HG02885 (cell line): ENCODE data around the gene GABRR1.

ENCODE experiments used
- ATAC-seq: cut with Tn5 transposase; IDR thresholded peaks from one replicate; pipeline ENCODE4 v1.9.1; 2021; ENCODE audit warnings: mild to moderate bottlenecking; ENCODE audit not compliant: unreplicated experiment, poor library complexity

The GABRR1 gene

DNA sequence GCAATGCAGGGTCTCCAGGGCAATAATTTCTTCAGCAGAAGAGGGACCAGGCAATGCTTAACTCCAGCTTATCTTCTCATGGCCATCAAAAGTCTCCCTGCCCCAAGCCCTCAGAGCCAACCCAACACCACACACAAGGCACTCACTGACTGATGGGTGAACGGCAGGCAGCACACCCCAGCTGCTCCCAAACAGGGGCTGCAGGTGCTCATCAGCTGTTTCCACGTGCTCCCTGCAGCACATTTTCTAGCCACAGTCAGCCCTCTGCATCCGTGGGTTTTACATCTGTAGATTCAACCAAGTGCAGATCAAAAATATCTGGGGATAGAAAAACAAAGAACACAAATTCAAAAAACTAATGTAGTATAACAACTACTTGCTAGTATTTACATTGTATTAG is 4.0 kb upstream of the GABRR1 start:
- ATAC-seq, result no peak

DNA sequence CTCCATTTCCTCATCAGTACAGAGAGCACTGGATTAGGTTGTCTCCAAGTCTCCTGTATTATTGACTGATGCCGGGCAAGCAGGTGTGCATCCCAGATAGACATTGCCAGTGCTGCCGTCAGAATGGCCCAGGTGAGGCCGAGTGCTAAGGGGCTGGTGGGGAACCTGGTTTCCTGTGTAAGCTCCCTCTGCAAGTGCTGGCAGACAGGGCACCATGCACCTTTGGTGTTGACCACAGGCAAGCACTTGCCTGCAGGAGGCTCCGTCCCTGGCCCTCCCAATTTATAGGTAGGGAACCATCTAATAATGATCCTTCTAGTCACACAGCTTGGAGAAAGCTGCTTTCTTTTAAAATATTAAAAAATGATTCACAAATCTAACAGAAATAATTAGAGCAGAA is 747 bp downstream of the GABRR1 start:
- ATAC-seq, result no peak

DNA sequence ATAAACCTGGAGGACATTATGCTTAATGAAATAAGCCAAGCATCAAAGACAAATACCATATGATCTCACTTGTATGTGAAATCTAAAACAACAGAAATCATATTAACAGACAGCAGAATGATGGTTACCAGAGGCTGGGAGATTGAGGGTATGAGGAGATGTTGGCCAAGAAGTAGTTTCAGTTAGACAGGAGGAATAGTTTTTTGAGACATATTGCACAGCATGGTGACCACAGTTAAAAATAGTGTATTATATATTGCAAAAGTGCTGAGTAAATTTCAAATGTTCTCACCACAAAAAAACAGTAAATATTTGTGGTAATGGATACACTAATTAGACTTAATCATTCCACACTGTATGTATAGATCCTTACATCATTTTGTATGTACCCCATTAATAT is 1.8 kb downstream of the GABRR1 start:
- no peak for ATAC-seq

DNA sequence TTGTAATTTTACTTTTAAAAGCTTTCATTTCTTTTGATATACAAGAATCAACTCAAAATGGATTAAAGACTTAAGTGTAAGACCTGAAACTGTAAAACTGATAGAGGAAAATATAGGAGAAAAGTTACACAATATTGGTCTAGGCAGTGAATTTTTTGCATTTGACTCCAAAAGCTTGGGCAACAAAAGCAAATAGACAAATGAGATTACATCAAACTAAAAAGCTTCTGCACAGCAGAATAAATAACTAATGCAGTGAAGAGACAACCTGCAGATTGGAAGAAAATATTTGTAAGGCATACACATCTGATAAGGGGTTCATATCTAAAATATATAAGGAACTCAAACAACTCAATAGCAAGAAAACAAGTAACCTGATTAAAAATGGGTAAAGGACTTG is 3.0 kb downstream of the GABRR1 start:
- ATAC-seq, result no peak

DNA sequence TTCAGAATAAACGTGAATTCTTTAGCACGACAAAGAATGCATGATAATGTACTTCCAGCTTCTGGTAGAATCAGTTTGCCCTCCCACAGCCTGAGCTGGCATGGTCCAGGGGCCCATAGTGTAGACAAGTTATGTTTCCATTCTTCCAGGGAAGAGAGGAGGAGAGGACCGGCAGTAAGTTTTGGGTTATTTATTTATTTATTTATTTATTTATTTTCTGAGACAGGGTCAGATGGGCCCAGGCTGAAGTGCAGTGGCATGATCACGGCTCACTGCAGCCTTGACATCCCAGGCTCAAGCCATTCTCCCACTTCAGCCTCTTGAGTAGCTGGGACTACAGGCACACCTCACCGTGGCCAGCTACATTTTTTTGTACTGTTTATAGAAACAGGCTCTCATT is 4.7 kb downstream of the GABRR1 start:
- ATAC-seq, result no peak

DNA sequence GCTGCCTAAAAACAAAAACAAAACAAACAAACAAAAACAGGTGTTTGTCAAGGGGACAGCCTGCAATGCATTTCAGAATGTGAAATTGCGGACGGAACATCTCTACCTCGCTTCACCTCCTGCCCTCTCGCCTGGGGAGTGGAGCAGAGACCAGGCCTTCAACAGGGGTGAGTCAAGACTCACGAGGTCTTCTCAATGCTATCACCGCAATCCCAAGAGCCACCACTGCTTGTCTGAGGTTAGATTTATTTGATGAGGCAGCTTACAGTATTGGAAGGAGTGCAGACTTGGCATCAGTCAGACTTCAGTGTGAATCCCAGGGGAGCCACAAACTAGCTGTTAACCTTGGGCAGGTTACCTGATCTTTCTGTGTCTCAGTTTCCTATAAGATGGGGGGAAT is 7.7 kb downstream of the GABRR1 start:
- ATAC-seq, result no peak

DNA sequence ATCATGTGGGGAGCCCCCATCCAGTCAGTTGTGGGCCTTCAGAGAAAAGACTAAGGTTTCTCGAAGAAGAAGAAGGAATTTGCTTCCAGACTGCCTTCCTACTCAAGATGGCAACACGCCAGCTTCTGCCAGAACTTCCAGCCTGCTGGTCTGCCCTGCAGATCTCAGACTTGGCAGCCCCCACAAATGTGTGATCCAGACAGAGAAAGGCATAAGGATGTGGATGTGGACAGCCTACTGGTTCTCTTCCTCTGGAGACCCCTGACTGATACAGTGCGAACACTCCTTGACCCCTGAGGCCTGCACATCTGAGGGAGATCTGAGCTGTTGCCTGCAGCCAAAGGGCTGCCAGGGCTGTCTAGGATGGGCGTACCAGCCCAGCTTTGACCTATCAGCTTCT is 8.6 kb downstream of the GABRR1 start:
- no peak for ATAC-seq

DNA sequence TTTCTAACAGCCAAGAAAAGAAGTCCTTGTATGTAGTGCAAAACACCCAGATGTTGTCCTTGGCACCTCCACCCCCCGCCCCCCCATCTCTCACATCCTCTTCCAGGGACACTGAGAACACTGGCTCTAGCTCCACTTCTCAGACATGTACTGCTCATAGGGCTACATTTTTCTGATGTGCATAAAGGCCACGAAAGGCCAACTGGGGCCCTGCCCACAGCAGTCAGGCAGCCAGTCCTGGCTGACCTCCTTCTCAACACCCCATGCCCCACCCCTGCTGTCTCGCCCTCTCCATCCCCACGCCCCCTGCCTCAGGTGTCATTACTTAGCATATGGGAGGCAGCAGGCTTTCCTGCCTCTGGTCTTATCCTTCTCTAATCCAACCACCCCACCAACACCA is 11.3 kb downstream of the GABRR1 start:
- no peak for ATAC-seq

DNA sequence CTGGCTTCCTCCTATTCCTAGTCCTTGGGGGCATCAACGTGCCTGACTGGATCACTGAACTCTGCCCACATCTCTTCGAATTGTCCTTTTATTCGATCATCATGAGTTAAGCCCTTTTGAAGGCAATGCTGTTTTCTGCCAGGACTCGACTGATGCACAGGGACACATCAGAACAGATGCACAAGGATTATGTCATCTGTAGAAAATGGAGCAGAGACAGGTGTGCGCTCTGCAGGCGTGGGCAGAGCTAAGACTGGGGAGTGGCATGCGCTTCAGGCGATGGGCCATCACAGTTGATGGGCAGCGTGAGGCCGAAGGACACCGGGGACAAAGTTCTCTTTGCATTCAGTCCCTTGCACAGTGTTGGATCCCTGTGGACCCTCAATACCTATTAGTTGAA is 13.1 kb downstream of the GABRR1 start:
- no peak for ATAC-seq

DNA sequence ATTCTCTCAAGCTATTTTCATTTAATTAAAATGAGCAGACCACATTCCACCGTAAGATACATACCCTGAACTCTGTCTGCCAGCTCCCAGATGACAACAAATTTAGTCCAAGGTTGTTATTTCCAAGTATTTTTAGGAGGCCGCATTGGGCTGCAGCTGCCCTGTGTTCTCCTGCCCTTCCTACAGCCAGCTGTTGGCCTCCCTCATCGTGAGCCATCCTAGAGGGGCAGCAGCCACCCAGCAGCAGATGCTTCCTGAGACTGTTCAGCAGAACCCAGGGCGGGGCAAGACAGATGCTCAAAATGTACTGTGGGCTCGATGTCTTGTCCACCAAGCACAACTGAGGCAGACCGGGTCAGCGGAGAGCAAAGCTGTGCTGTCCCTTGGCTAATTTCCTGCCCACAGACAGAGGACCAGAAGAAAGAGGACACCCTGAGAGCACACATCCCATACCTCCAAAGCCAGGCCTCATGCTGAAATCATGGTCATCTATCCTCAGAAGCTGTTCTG is 16.4 kb downstream of the GABRR1 start:
- no peak for ATAC-seq

DNA sequence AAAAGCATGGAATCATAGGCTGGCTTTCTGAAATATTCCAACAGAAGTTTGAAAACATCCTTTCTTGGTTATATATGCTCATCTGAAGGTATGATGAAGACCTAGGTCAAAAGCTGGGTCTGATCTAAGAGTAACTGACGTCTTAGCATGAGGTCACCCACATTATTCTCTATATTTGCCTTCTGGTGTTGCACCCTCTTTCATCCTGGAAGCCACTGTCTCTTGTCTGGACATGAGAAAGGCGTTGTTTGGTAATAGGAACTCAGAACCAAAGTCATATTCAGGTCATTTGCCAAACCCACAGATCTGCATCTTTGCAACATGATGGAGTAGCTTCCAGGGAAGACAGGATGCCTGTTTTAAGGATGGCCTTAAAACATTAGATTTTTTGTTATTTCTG is 17.6 kb downstream of the GABRR1 start:
- no peak for ATAC-seq

DNA sequence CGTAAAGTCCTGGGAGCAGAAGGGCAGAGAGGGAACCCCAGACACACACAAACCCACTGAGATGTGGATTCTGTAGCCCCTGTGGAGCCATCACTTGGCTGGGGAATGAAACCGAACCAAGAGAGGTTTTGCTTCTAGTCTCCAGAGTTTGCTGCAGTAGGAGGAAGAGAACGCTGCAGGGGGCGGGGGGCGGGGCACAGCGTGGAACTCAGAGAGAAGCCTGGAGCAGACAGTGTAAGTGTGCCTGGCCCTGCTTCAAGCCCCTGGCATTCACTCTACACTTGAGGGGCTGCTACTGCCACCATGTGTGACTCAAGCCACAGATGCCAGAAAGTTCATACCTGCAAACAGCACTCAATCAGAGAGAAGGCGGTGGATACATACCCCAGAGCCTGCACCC is 18.9 kb downstream of the GABRR1 start:
- ATAC-seq, result no peak

DNA sequence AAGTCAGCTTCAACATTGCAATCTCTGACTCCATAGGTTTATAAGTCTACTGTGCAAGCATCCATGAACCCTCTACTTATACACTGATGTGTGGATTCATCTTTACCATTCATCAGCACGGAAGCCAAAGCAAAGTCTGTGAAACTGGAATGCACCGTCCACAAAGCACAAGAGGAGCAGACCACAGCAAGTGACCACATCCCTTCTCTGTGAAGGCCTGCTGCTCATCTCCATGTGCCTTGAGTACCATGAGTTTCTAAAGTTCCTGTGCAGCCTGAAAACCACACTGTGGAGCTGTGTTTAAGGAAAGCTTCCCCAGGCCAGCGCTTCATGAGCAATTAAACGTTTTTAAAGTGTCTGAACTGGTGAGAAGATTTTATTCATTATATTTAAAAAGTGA is 20.0 kb downstream of the GABRR1 start:
- ATAC-seq, result no peak

DNA sequence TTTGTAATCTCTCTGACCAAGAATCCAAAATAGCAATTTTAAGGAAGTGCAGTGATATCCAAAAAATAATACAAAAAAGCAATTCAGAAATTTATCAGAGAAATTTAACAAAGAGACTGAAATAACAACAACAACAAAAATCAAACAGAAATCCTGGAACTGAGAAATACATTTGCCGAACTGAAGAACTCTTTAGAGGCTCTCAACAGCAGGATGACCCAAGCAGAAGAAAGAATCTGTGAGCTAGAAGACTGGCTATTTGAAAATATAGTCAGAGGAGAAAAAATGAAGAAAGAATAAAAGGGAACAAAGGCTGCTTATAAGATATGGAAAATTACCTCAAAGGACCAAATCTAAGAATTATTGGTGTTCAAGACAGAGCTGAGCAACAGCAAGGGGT is 22.6 kb downstream of the GABRR1 start:
- ATAC-seq, result no peak

DNA sequence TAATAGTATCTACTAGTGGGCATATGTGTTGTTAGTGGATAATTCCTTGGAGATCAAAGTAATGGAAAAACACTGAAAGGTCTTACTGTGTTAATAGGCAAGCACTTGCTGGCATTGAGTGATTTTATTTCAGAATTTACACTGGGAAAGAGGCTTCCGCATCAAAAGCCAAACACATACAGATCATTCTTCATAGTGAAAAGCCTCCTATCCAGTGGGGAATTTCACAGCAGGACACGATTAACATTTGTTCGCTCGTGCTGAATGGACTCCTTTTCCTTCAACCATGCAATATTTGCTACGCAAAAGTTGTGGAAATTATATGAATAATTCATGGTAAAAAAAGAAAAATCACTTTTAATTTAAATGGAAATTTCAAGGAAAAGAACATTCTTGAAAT is 26.4 kb downstream of the GABRR1 start:
- no peak for ATAC-seq

DNA sequence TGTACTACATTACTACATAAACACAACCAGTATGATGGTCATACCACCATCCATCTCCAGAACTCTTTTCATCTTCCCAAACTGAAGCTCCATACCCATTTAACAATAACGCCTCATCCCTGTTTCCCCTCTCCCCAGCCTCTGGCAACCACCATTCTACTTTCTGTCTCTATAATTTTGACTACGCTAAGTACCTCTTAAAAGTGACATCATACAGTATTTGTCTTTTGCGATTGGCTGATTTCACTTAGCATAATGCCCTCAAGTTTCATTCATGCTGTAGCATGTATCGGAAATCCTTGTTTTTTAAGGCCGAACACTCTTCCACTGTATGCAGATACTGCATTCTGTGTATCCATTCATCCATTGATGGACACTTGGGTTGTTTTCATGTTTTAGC is 29.7 kb downstream of the GABRR1 start:
- no peak for ATAC-seq

DNA sequence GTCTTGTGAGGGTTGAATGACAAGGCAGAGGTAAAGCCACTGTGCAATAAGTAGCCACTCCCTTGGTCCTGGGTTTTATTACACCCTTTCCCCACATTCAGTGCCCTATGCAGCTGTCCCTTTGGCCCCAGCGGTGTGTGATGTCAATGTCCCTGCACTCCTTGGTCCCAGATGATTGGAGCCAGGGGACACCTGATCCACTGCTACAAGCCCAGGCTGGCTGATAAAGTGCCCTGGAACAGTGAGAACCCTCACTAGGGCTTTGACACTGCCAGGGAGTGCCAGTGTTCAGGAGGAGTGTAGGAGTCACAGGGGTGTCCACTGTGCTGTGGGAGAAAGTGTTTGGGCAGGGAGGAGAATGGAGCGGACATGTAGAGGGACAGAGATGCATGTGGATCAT is 30.4 kb downstream of the GABRR1 start:
- ATAC-seq, result no peak

DNA sequence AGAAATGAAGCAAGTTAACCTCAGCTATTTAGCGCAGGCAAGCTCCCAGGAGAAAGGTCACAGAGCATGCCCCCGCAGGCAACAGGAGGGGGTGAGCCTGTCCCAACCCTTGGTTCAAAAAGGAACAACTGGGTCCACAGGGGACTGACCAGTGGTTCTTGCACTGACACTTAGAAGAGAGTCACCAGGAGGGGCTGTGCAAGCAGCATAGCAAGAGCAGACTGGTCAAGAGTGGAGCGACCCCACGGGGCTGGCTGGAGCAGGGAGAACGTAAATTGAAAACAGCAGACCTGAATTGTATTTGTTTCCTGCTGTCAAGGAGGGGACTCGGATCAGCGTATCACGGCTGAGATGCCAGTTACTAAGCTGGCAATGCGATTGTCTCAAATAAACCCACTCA is 32.8 kb downstream of the GABRR1 start:
- no peak for ATAC-seq

DNA sequence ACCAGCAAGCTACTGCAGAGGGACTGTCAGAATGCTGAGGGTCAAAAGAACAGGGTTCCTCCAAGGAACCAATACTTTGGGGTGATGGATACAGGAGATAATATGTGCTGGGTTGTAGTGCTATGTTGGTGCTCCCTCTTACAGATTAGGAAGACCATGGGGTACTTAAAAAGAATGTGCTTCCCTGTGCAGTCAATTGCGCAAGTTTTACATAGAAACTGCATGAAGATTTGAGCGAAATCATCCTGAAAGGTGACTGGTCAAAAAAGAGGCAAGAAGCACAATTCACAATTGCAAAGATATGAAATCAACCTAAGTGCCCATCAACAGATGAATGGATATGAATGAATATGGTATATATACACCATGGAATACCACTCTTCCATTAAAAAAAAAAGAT is 33.9 kb downstream of the GABRR1 start:
- ATAC-seq, result no peak

DNA sequence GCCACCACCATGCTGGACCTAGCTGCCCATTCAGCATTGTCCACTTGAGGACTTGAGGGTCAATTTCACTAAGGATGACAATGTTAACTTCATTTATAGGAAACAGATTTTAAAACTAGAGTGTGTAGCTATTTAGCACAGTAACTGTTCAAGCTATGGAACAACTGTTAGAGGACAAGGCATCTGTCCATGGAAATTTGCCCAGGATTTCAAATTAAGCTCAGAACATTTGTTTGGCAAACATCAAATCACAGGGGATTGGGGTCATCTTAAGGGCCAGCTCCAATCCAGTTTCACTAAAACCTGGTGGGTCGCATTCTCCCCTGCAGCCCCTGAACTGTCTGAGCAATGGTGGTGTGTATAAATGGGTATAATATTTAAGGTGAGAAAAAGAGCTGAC is 36.2 kb downstream of the GABRR1 start:
- no peak for ATAC-seq

DNA sequence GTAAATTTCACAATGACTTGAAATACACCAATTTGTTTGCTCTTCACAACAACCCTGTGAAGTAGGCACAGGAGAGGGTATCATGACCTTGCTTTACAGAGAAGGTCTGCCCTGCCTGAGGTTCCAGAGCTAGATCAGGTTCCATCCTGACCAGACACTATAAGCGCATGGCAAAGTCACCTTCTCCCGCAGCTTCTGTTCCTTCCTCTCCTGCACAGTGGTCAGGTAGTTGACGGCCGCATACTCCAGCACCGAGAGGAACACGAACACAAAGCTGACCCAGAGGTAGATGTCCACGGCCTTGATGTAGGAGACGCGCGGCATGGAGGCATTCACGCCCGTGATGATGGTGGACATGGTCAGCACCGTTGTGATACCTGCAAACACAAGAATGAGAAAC is 37.0 kb downstream of the GABRR1 start:
- no peak for ATAC-seq

DNA sequence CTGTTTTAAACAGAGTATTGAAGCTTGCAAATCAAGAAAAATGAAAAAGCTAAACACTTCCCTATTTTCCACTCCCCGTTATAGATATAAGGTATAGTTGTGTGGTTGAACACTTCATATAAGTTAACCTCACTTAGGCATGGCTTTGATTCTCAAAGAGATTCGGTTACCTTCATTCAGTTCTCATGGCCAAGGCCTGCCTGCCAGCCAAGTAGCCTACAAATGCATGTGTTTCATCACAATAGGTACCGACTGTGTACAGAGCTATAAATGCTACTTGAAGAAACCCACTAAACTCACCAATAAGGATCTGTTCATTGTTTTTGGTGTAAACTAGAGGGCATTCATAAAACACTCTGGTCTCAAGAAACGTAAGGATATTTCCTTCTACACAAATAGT is 43.5 kb downstream of the GABRR1 start:
- no peak for ATAC-seq

DNA sequence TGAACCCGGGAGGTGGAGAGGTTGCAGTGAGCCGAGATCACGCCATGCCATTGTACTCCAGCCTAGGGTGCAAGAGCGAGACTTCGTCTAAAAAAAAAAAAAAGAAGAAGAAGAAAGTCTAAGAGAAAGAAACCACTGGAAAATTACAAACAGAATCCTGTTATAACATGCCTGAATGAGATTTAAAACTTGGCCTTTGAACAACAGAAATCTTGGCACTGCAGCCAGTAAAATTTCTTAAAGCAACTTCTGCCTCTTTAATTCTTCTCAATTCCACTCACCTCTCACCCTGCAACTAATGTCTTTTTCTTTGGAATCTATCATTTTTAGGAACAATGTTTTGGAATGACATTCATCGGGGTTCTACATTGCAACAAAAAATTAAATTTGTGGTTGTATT is 45.0 kb downstream of the GABRR1 start:
- ATAC-seq, result no peak

DNA sequence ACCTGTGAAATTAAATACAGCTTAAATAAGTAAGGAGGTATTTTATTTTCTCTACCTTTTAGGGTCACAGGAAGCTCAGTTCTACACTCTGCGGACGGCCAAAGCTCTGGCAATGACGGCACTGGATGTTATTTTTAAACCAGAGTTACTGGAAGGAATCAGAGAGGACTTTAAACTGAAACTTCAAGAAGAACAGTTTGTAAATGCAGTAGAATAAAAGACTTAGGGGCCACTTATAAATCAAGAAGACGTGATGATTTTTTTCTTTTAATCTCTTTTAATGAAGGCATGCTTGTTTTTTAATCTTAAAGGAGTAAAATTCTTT is 55.1 kb downstream of the GABRR1 start:
- no peak for ATAC-seq
